Natural killer cell treated with Interleukin-12 subunit alpha and Interleukin-12 subunit beta and Interleukin-15 and Interleukin-18, amount 100 ng/mL, for 72 hours (primary cell): ENCODE results near the gene CLEC3B. TPM values are rescaled to one million over a fixed set of nuclear protein-coding genes. Genes with fewer than 3 reads are reported as not detected.
"Not testable (repeated sequence)": the region's sequence is repeated elsewhere in the genome, so short reads cannot be mapped to it uniquely, and the experiment has no call there.

Source experiments
- ATAC-seq, 2 donors: fragments of 150-1000 bp; cut with Tn5 transposase in 1 of 2; sonication (Bioruptor Pico), chemical (Tn5 transposase) in 1 of 2; 2 replicates each; pipeline ENCODE4 v1.10.0; 2021
- DNase-seq: peaks from one replicate; pipeline ENCODE4 v3.0.0; 2022; ENCODE audit warnings: low spot score
- H3K27ac Mint-ChIP-seq, 2 donors: 1 replicate in 1 of 2; 2 replicates in 1 of 2; pipeline ENCODE4 v1.8.0; 2022; ENCODE audit warnings: mixed read lengths in 2 of 2, mild to moderate bottlenecking in 1 of 2, moderate library complexity in 1 of 2
- H3K27me3 Mint-ChIP-seq, 2 donors: 1 replicate in 1 of 2; 2 replicates in 1 of 2; pipeline ENCODE4 v1.8.0; 2022; ENCODE audit warnings: mixed read lengths in 2 of 2
- H3K36me3 Mint-ChIP-seq: one replicate; pipeline ENCODE4 v1.8.0; 2022; ENCODE audit warnings: mixed read lengths
- H3K4me1 Mint-ChIP-seq, 2 donors: 1 replicate in 1 of 2; 2 replicates in 1 of 2; pipeline ENCODE4 v1.8.0; 2022; ENCODE audit warnings: low read depth in 2 of 2, mixed read lengths in 2 of 2, mild to moderate bottlenecking in 1 of 2
- H3K4me3 Mint-ChIP-seq: one replicate; pipeline ENCODE4 v1.8.0; 2022; ENCODE audit warnings: mixed read lengths
- H3K9me3 Mint-ChIP-seq: 2 replicates; pipeline ENCODE4 v1.8.0; 2022; ENCODE audit warnings: mixed read lengths
- total RNA-seq, 2 donors: library from RNA; stranded (reverse); gene quantifications; one replicate each; pipeline ENCODE4 v1.2.3, GENCODE V29; 2022

Gene CLEC3B, protein sequence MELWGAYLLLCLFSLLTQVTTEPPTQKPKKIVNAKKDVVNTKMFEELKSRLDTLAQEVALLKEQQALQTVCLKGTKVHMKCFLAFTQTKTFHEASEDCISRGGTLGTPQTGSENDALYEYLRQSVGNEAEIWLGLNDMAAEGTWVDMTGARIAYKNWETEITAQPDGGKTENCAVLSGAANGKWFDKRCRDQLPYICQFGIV
- total RNA-seq, result not detected

DNA sequence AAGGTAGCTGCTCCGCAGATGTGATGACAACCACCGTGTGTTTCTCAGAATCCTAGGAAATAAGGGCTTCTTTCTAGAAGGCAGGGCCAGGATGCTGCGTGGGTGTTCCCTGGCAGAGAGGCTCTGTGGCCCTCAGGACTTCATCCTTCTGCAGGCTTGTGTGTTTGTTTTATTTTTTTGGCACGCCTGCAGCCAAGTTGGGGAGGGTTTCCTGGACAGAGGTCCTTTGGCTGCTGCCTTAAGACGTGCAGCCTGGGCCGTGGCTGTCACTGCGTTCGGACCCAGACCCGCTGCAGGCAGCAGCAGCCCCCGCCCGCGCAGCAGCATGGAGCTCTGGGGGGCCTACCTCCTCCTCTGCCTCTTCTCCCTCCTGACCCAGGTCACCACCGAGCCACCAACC lies at the start of gene CLEC3B:
TSS of gene CLEC3B (plus strand) at position 266 of the 400 bp plus-strand sequence. CDS start at position 326, 60 bp downstream.
- no peaks in the 10 kb centered on the region for H3K36me3 Mint-ChIP-seq
- DNase-seq, result peak; percentile 20
- H3K9me3 Mint-ChIP-seq, result no peaks in the 10 kb centered on the region
- peaks cover 0 to 6% of the 10 kb centered on the region in 2 donors for H3K4me1 Mint-ChIP-seq
- H3K27me3 Mint-ChIP-seq, result peaks cover 4 to 6% of the 10 kb centered on the region in 2 donors
- H3K4me3 Mint-ChIP-seq, result no peak within 1 kb of the TSS
- peak within 1 kb of the TSS in 1 of 2 donors; percentile 10 for H3K27ac Mint-ChIP-seq
- ATAC-seq, result no peak

- Mint-ChIP-seq H3K9me3 (no peaks in the 10 kb centered on the region), H3K4me3 (peak overlapping the region; percentile 26), H3K4me1 (peaks cover 70 to 82% of the 10 kb centered on the region in 2 donors), H3K27me3 (no peaks in the 10 kb centered on the region), H3K27ac (peak overlapping the region; percentile 55 to 67), H3K36me3 (no peaks in the 10 kb centered on the region)
- DNase-seq, result no peak
- ATAC-seq, result peak; percentile 10 to 45
Measured at GRCh38 chr3:44981220-44981619, 44.9 kb upstream of the CLEC3B start.

GRCh38 chr3:44981751-44982150 lies 44.4 kb upstream of the CLEC3B start:
- ATAC-seq (peak; percentile 10 to 63), DNase-seq (no peak)
- H3K27ac Mint-ChIP-seq, result peak overlapping the region; percentile 55 to 67
- no peaks in the 10 kb centered on the region for H3K27me3 Mint-ChIP-seq
- H3K4me1 Mint-ChIP-seq, result peaks cover 67 to 76% of the 10 kb centered on the region in 2 donors
- peak overlapping the region; percentile 26 for H3K4me3 Mint-ChIP-seq
- no peaks in the 10 kb centered on the region for H3K9me3 Mint-ChIP-seq
- H3K36me3 Mint-ChIP-seq, result no peaks in the 10 kb centered on the region

GRCh38 chr3:44982817-44983216 lies 43.3 kb upstream of the CLEC3B start:
- peak overlapping the region; percentile 20 for H3K4me3 Mint-ChIP-seq

DNA sequence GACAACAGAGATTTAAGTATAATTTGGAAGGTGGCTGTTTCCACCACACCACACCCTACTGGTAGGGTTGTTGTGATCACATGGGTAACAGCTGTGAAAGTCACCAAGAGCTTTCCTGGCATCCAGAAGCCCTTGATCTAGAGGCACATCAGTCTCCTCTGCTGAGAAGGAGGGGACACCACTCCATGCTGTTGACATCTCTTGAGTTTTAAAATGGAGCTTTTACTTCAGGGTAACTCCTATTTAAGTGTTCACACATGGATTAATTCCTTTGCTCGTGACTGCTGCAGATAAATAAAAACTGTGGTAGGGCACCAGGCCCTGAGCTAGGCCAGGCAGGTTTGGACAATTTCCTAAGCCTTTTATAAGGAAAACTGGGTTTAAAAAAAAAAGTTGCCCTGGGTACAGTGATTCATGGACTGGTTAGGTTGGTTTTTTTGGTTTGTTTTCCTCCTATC lies 42.6 kb upstream of the CLEC3B start:
- H3K27me3 Mint-ChIP-seq, result no peaks in the 10 kb centered on the region
- ATAC-seq (no peak), DNase-seq (no peak)
- H3K9me3 Mint-ChIP-seq, result no peaks in the 10 kb centered on the region
- H3K27ac Mint-ChIP-seq, result peak overlapping the region; percentile 69 to 90
- H3K36me3 Mint-ChIP-seq, result no peaks in the 10 kb centered on the region
- peaks cover 74 to 77% of the 10 kb centered on the region in 2 donors for H3K4me1 Mint-ChIP-seq
- H3K4me3 Mint-ChIP-seq, result peak overlapping the region; percentile 44

More at GRCh38 chr3:44982817-44983216, 43.3 kb upstream of the CLEC3B start:
- no peak for DNase-seq
- H3K27ac Mint-ChIP-seq, result peak overlapping the region; percentile 69 to 90
- no peaks in the 10 kb centered on the region for H3K9me3 Mint-ChIP-seq
- H3K36me3 Mint-ChIP-seq, result no peaks in the 10 kb centered on the region
- ATAC-seq, result no peak
- no peaks in the 10 kb centered on the region for H3K27me3 Mint-ChIP-seq
- H3K4me1 Mint-ChIP-seq, result peaks cover 70 to 76% of the 10 kb centered on the region in 2 donors

GRCh38 chr3:44984335-44984734 lies 41.8 kb upstream of the CLEC3B start:
- no peaks in the 10 kb centered on the region for H3K27me3 Mint-ChIP-seq
- peak overlapping the region; percentile 44 for H3K4me3 Mint-ChIP-seq
- DNase-seq (peak; percentile 73), ATAC-seq (peak; percentile 94)
- no peaks in the 10 kb centered on the region for H3K36me3 Mint-ChIP-seq
- H3K9me3 Mint-ChIP-seq, result no peaks in the 10 kb centered on the region
- H3K4me1 Mint-ChIP-seq, result peaks cover 68 to 70% of the 10 kb centered on the region in 2 donors
- peak overlapping the region; percentile 69 to 90 for H3K27ac Mint-ChIP-seq

DNA sequence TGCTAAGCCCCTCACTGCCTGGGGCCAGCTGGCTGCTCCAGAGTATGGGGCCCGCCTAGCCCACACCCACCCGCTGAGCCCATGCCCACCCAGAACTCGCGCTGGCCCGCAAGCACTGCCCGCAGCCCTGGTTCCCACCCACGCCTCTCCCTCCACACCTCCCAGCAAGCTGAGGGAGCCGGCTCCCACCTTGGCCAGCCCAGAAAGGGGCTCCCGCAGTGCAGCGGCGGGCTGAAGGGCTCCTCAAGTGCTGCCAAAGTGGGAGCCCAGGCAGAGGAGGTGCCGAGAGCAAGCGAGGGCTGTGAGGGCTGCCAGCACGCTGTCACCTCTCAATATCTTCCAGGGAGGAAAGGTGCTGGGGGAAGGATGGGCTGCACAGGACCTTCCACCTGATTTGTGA lies 39.8 kb upstream of the CLEC3B start:
- H3K27ac Mint-ChIP-seq, H3K27me3 Mint-ChIP-seq, H3K9me3 Mint-ChIP-seq, ATAC-seq, DNase-seq, H3K36me3 Mint-ChIP-seq, H3K4me3 Mint-ChIP-seq: not testable (repeated sequence)
- peaks cover 51 to 56% of the 10 kb centered on the region in 2 donors for H3K4me1 Mint-ChIP-seq

GRCh38 chr3:44987332-44987731 lies 38.8 kb upstream of the CLEC3B start:
- H3K4me3 Mint-ChIP-seq, result no peak overlapping the region
- ATAC-seq, result no peak
- peak overlapping the region in 1 of 2 donors; percentile 34 for H3K27ac Mint-ChIP-seq
- peaks cover 43 to 51% of the 10 kb centered on the region in 2 donors for H3K4me1 Mint-ChIP-seq
- H3K36me3 Mint-ChIP-seq, result peaks cover 6% of the 10 kb centered on the region
- no peaks in the 10 kb centered on the region for H3K9me3 Mint-ChIP-seq
- H3K27me3 Mint-ChIP-seq, result no peaks in the 10 kb centered on the region
- DNase-seq, result no peak

- ATAC-seq, result no peak
- DNase-seq, result no peak
- Mint-ChIP-seq H3K4me1 (peaks cover 43 to 50% of the 10 kb centered on the region in 2 donors), H3K9me3 (no peaks in the 10 kb centered on the region), H3K36me3 (peaks cover 11% of the 10 kb centered on the region), H3K4me3 (no peak overlapping the region), H3K27me3 (no peaks in the 10 kb centered on the region), H3K27ac (peak overlapping the region in 1 of 2 donors; percentile 34)
Measured at GRCh38 chr3:44988073-44988472, 38.0 kb upstream of the CLEC3B start.

DNA sequence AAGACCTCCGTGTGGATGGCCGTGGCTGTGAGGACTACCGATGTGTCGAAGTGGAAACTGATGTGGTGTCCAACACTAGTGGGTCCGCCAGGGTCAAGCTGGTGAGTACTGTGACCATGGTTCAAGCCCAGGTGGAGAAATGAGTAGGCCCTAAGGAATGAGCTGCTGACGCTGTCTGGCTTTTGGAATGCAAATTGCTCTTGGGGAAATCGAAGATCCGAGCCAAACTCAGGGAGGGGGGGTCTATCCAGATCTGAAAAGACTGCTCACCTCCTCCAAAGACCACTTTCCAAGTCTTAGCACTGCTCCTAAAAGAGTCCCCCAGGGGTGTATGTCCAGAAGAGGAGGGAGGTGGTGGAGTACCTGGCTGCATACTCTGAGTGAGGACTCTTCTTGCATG lies 37.0 kb upstream of the CLEC3B start:
- no peak for ATAC-seq
- no peak overlapping the region for H3K27ac Mint-ChIP-seq
- H3K27me3 Mint-ChIP-seq, result no peaks in the 10 kb centered on the region
- peaks cover 11% of the 10 kb centered on the region for H3K36me3 Mint-ChIP-seq
- H3K4me1 Mint-ChIP-seq, result peaks cover 32 to 45% of the 10 kb centered on the region in 2 donors
- H3K4me3 Mint-ChIP-seq, result no peak overlapping the region
- no peak for DNase-seq
- H3K9me3 Mint-ChIP-seq, result no peaks in the 10 kb centered on the region

DNA sequence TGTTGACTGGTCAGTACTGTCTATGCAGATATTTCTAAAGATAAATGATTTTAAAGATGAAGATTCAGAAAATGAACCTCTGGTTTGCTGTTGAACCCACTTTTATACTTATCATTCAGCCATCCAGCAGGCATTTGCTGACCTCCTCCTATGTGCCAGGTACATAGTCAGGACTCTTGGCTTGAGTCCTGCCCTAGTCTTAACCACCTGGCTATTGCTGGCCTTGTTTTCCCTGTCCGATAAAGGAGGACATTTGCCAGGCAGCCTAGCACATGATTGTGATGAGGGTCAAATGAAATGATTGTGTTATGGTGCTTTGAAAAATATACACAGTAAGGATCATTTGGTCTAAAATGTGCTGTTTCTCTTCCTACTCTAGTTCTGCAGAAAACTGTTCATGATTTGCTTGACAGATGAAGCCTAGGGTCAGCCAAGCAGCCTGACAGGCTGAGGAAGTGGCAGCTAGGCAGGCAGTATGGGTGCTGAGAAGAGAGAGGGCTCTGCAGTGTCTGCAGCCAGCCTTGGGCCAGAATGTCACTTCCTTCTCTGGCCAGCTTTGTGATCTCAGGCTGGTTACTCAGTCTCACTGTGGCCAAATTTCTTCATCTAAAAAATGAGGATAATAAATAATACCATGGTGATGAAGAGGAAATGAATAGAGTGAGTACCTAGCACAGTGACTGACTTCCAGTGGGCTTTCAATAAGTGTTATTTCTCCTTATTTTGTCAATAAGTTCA lies 36.3 kb upstream of the CLEC3B start:
- H3K9me3 Mint-ChIP-seq, result no peaks in the 10 kb centered on the region
- H3K27ac Mint-ChIP-seq, result no peak overlapping the region
- no peaks in the 10 kb centered on the region for H3K27me3 Mint-ChIP-seq
- ATAC-seq, result no peak
- H3K4me3 Mint-ChIP-seq, result no peak overlapping the region
- H3K4me1 Mint-ChIP-seq, result peaks cover 27 to 47% of the 10 kb centered on the region in 2 donors
- H3K36me3 Mint-ChIP-seq, result peaks cover 16% of the 10 kb centered on the region
- no peak for DNase-seq

DNA sequence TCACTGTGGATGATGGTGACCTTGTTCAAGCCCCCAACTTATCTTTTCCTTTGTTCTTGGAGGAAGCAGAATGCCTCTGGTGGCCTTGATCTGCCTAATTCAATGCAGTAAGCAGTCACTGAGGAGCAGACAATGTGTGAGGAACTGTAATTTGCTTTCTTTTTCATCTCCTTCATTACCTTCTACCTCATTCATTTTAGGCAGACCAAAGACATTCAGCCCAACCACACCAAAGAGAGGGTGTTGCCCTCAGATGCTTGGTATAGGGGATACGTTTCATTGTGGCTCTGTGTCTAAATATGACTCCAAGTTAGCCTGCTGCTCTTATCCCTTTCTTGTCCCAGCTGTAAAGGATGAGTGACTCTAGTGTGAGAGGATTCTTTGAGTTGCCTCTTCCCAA lies 34.8 kb upstream of the CLEC3B start:
- no peaks in the 10 kb centered on the region for H3K9me3 Mint-ChIP-seq
- H3K4me3 Mint-ChIP-seq, result no peak overlapping the region
- H3K4me1 Mint-ChIP-seq, result peaks cover 19 to 40% of the 10 kb centered on the region in 2 donors
- no peaks in the 10 kb centered on the region for H3K27me3 Mint-ChIP-seq
- DNase-seq (no peak), ATAC-seq (no peak)
- H3K27ac Mint-ChIP-seq, result no peak overlapping the region
- H3K36me3 Mint-ChIP-seq, result peaks cover 16% of the 10 kb centered on the region

- H3K4me1 Mint-ChIP-seq, result peaks cover 15 to 31% of the 10 kb centered on the region in 2 donors
- no peak for DNase-seq
- no peak overlapping the region for H3K27ac Mint-ChIP-seq
- H3K36me3 Mint-ChIP-seq, result peaks cover 16% of the 10 kb centered on the region
- H3K4me3 Mint-ChIP-seq, result no peak overlapping the region
- peak; percentile 54 to 63 for ATAC-seq
- no peaks in the 10 kb centered on the region for H3K9me3 Mint-ChIP-seq
- H3K27me3 Mint-ChIP-seq, result no peaks in the 10 kb centered on the region
Measured at GRCh38 chr3:44992555-44993470, 33.3 kb upstream of the CLEC3B start.
